KOPT-K1 (cell line): ENCODE results near the gene XRN1.
"Not testable (repeated sequence)": the region's sequence is repeated elsewhere in the genome, so short reads cannot be mapped to it uniquely, and the experiment has no call there.

Experiments used
- H3K27ac ChIP-seq: fragments of 200-600 bp; sonication (generic); 2 replicates; pipeline ENCODE4 v1.5.1; 2016; ENCODE audit warnings: antibody characterized with exemption, mild to moderate bottlenecking, low read depth, low read length; ENCODE audit not compliant: poor library complexity, severe bottlenecking
- H3K36me3 ChIP-seq: fragments of 200-600 bp; sonication (generic); 2 replicates; pipeline ENCODE4 v1.5.1; 2017; ENCODE audit warnings: antibody characterized with exemption, mild to moderate bottlenecking, low read length, moderate library complexity; ENCODE audit not compliant: insufficient read depth
- H3K9me3 ChIP-seq: fragments of 200-600 bp; sonication (generic); 2 replicates; pipeline ENCODE4 v1.5.1; 2017; ENCODE audit warnings: antibody characterized with exemption, low read length, mild to moderate bottlenecking; ENCODE audit not compliant: insufficient read depth, poor library complexity, severe bottlenecking

The XRN1 gene

GRCh38 chr3:142450189-142450588 lies 2.4 kb upstream of the XRN1 start:
- no peaks in the 10 kb centered on the region for H3K9me3 ChIP-seq
- H3K36me3 ChIP-seq: peaks cover 47% of the 10 kb centered on the region
- no peak overlapping the region for H3K27ac ChIP-seq

GRCh38 chr3:142447301-142447851 lies 461 bp downstream of the XRN1 start:
- peak overlapping the region; percentile 92 for H3K27ac ChIP-seq
- H3K36me3 ChIP-seq: peaks cover 27% of the 10 kb centered on the region

GRCh38 chr3:142445816-142446254 lies 2.0 kb downstream of the XRN1 start:
- H3K27ac ChIP-seq: peak overlapping the region; percentile 92
- H3K9me3 ChIP-seq: peaks cover 6% of the 10 kb centered on the region
- H3K36me3 ChIP-seq: peaks cover 11% of the 10 kb centered on the region

More at GRCh38 chr3:142447301-142447851, 461 bp downstream of the XRN1 start:
- peaks cover 6% of the 10 kb centered on the region for H3K9me3 ChIP-seq

- H3K9me3 ChIP-seq: peaks cover 6% of the 10 kb centered on the region
- H3K27ac ChIP-seq: no peak overlapping the region
Measured at GRCh38 chr3:142444343-142444742, 3.5 kb downstream of the XRN1 start.

GRCh38 chr3:142443060-142443459 lies 4.8 kb downstream of the XRN1 start:
- H3K27ac ChIP-seq, H3K36me3 ChIP-seq, H3K9me3 ChIP-seq: not testable (repeated sequence)

More at GRCh38 chr3:142444343-142444742, 3.5 kb downstream of the XRN1 start:
- no peaks in the 10 kb centered on the region; the same call in 1 of the 2 replicates for H3K36me3 ChIP-seq

GRCh38 chr3:142439499-142440220 lies 8.2 kb downstream of the XRN1 start:
- not testable (repeated sequence) for H3K27ac ChIP-seq, H3K36me3 ChIP-seq

GRCh38 chr3:142438096-142438495 lies 9.7 kb downstream of the XRN1 start:
- H3K27ac ChIP-seq, H3K9me3 ChIP-seq: not testable (repeated sequence)
- H3K36me3 ChIP-seq: peaks cover 11% of the 10 kb centered on the region

More at GRCh38 chr3:142439499-142440220, 8.2 kb downstream of the XRN1 start:
- not testable (repeated sequence) for H3K9me3 ChIP-seq

- no peak overlapping the region for H3K27ac ChIP-seq
- H3K36me3 ChIP-seq: peaks cover 19% of the 10 kb centered on the region
- no peaks in the 10 kb centered on the region for H3K9me3 ChIP-seq
Measured at GRCh38 chr3:142436951-142437585, 10.8 kb downstream of the XRN1 start.

- peaks cover 40% of the 10 kb centered on the region for H3K36me3 ChIP-seq
- no peak overlapping the region for H3K27ac ChIP-seq
- no peaks in the 10 kb centered on the region for H3K9me3 ChIP-seq
Measured at GRCh38 chr3:142434503-142434902, 13.3 kb downstream of the XRN1 start.

- Histone ChIP-seq H3K36me3 (peaks cover 54% of the 10 kb centered on the region), H3K9me3 (no peaks in the 10 kb centered on the region)
Measured at GRCh38 chr3:142433110-142433509, 14.7 kb downstream of the XRN1 start.

GRCh38 chr3:142429582-142429981 lies 18.3 kb downstream of the XRN1 start:
- H3K9me3 ChIP-seq: no peaks in the 10 kb centered on the region
- peaks cover 67% of the 10 kb centered on the region for H3K36me3 ChIP-seq
- H3K27ac ChIP-seq: no peak overlapping the region

More at GRCh38 chr3:142433110-142433509, 14.7 kb downstream of the XRN1 start:
- no peak overlapping the region for H3K27ac ChIP-seq

- H3K36me3 ChIP-seq: peaks cover 83% of the 10 kb centered on the region
- no peaks in the 10 kb centered on the region for H3K9me3 ChIP-seq
- H3K27ac ChIP-seq: no peak overlapping the region
Measured at GRCh38 chr3:142424754-142425153, 23.1 kb downstream of the XRN1 start.

- Histone ChIP-seq H3K9me3 (no peaks in the 10 kb centered on the region), H3K36me3 (peaks cover 92% of the 10 kb centered on the region), H3K27ac (no peak overlapping the region)
Measured at GRCh38 chr3:142418926-142419592, 28.8 kb downstream of the XRN1 start.

- no peak overlapping the region for H3K27ac ChIP-seq
- H3K9me3 ChIP-seq: no peaks in the 10 kb centered on the region
- peaks cover 91% of the 10 kb centered on the region for H3K36me3 ChIP-seq
Measured at GRCh38 chr3:142417302-142417701, 30.5 kb downstream of the XRN1 start.

GRCh38 chr3:142400537-142400936 lies 47.3 kb downstream of the XRN1 start:
- peaks cover 96% of the 10 kb centered on the region for H3K36me3 ChIP-seq
- H3K27ac ChIP-seq, H3K9me3 ChIP-seq: not testable (repeated sequence)
